ENCODE measurements around the gene ABI1.

Gene ABI1

GRCh38 chr10:26844396-26844975, 16.3 kb downstream of the ABI1 start:
- no peak for DNase-seq

- no peak for DNase-seq
Observed at GRCh38 chr10:26843736-26844135, 17.0 kb downstream of the ABI1 start.

GRCh38 chr10:26841733-26842317, 18.9 kb downstream of the ABI1 start:
- DNase-seq, result no peak

GRCh38 chr10:26840938-26841732, 19.6 kb downstream of the ABI1 start:
- no peak for DNase-seq

- no peak for DNase-seq
Observed at GRCh38 chr10:26839966-26840627, 20.7 kb downstream of the ABI1 start.

- no peak for DNase-seq
Observed at GRCh38 chr10:26837139-26837538, 23.6 kb downstream of the ABI1 start.

- no peak for DNase-seq
Observed at GRCh38 chr10:26835025-26835424, 25.7 kb downstream of the ABI1 start.

GRCh38 chr10:26832960-26833359, 27.8 kb downstream of the ABI1 start:
- DNase-seq, result no peak

GRCh38 chr10:26831936-26832335, 28.8 kb downstream of the ABI1 start:
- DNase-seq, result no peak

GRCh38 chr10:26829810-26830515, 30.8 kb downstream of the ABI1 start:
- DNase-seq, result no peak

GRCh38 chr10:26824015-26824690, 36.6 kb downstream of the ABI1 start:
- no peak for DNase-seq

GRCh38 chr10:26821699-26822570, 38.8 kb downstream of the ABI1 start:
- DNase-seq, result no peak

- no peak for DNase-seq
Observed at GRCh38 chr10:26815500-26815899, 45.3 kb downstream of the ABI1 start.

GRCh38 chr10:26810435-26811026, 50.2 kb downstream of the ABI1 start:
- DNase-seq, result no peak

- no peak for DNase-seq
Observed at GRCh38 chr10:26809973-26810372, 50.8 kb downstream of the ABI1 start.

GRCh38 chr10:26807532-26807931, 53.2 kb downstream of the ABI1 start:
- DNase-seq, result no peak

- DNase-seq, result no peak
Observed at GRCh38 chr10:26806557-26806956, 54.2 kb downstream of the ABI1 start.

GRCh38 chr10:26805567-26806245, 55.1 kb downstream of the ABI1 start:
- no peak for DNase-seq

- DNase-seq, result no peak
Observed at GRCh38 chr10:26804418-26805393, 56.1 kb downstream of the ABI1 start.

Data from CD4-positive, alpha-beta T cell treated with Interleukin-6 for 4 hours (primary cell).